SHP77 (cell line): Measurements from ENCODE around the gene TMEM114.
A peak's percentile ranks its signal among the peaks of the same experiment; 100 is the strongest.

Experiments used
- DNase-seq, 2 experiments: peaks; one replicate each; lab custom pipeline; 2025; lab: John Stamatoyannopoulos, UW

Gene TMEM114

DNA sequence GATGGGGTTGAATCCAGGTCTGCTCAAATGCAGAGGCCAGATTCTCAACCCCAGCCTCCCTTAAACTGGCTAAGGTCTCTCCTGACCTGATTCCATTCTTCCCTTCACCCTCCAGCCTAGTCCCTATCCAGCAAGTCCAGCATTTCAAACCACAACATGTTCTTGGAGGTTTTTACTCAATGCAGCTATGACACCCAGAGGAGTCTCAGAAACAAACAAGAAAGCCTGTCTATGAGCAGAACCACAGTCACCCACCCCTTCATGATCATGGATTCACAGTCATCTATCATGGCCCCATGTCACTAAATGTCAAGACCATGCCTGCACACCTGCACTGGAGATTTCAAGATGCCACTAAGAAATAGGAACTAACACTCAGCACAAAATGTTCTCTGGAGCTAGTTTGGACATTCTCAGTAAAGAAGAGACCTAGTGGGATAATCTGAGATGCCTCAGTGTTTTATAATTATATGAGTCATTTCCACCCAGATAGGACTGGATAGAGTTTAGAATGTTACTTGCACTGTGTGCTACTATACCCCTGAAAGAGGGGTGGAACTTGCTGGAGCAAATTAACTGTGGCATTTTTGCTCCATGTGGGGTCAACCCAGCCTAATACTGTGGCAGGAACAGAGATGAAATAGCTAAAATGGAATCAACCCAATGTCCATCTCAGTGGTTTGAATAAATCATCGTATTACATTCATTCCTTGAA lies 21.7 kb upstream of the TMEM114 start:
- no peak for DNase-seq

DNA sequence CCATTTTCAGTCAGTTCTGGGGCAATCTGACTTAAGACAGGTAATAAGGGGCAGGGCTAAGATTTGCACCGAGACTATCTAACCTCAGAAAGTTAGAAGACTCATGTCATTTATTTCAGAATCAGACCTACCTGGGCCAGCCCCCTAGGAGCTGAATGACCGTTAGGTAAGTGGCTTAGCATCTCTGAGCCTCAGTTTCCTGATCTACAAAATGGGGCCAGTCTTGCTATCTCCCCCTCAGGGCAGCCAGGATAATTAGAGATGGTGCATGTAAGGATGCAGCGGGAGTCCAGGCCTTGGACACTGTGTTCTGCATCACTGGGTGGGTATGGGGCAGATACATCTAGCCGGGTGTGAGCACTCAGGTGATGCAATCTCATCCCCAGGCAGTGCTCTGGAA lies 20.8 kb upstream of the TMEM114 start:
- no peak for DNase-seq

DNA sequence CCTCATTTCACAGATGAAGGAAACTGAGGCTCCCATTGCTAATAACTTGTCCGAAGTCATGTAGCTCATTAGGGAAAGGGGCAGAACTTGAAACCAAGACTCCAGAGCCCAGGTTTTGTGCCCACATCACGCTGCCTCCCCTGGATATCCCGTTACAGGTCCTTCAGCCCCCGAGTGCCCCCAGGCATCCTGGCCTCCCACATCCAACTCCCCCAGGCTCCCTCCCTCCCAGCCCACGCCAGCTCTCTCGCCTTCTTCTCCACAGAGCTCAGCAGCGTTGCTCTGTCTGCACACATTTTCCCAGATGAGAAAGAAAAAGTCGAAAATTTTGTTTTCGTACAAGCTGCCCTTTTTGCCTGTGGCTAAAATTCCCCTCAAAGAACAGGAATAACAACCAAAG lies 16.9 kb upstream of the TMEM114 start:
- no peak for DNase-seq

DNA sequence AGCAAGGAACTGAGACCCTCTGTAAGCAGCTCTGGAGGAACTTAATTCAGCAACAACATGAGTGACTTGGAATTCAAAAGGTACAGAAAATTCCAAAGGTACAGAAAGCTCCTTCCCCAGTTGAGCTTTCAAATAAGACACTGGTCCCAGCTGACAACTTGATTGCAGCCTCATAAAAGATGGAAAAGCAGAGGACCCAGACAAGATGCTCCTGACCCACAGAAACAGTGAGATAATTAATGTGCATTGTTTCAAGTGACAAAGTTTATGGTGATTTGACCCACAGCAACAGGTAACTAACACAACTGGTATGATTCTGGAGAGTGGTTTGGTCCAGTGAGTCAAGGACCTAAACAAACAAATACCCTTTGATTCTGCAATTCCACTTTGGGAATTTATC lies 15.2 kb upstream of the TMEM114 start:
- no peak for DNase-seq

DNA sequence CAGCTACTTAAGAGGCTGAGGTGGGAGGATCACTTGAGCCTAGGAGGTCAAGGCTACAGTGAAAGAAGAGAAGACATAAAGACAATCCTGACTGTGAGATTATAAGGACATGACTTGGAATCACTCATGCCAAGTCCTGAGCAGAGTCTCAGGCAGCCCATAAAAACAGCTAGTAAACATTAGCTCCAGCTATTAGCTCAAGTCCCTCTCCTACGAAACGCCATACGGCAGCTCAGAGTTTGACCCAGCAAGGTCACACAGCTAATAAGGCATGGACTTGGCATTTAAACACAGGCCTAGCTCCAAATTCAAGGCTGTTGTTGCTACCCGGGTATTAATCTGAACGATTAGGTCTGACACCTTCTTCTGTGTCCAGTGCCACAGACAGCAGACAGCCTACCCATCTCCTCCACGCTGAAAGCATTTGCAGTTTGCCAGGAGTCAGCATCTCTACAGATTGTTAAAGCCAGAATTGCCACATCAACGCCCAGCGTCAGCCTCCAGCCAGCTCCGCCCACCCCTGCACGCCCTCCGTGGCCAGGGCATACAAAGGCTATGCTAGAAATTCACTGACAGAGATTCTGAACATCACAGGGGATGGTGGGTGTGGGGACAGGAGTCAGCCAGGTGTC lies 9.9 kb upstream of the TMEM114 start:
- no peak for DNase-seq

DNA sequence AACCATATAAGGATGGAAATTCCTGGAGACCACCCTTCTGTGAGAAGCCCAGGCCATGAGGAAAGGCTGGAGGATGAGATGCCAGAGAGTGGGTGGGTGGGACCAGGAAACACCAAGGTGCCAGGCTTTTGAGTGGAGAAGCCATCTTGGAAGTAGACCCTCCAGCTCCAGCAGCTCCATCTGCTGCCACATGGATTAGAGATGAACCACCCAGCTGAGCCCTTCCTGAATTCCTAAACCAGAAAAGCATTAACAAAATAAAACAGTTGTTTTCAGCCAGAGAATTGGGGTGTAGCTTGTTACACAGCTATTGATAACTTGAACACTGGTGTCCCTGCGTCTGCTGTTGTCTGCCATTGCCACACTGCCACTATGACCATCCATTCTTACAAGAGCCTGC lies 6.3 kb upstream of the TMEM114 start:
- no peak for DNase-seq

DNA sequence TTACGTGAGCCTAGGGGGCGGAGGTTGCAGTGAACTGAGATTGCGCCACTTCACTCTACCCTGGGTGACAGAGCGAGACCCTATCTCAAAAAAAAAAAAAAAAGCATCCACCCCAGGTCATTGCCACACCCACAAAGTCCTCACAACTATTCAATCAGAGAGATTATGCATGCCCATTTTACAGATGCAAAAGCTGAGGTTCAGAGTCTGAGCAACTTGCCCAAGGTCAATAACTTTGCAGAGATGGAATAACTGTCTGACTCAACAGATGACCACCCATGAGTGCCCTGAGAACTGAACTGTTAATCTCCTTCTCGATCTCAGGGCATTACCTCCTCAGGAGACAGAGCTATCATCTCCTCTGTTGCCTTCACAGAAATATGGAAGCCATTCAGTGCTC lies 5.5 kb upstream of the TMEM114 start:
- no peak for DNase-seq

DNA sequence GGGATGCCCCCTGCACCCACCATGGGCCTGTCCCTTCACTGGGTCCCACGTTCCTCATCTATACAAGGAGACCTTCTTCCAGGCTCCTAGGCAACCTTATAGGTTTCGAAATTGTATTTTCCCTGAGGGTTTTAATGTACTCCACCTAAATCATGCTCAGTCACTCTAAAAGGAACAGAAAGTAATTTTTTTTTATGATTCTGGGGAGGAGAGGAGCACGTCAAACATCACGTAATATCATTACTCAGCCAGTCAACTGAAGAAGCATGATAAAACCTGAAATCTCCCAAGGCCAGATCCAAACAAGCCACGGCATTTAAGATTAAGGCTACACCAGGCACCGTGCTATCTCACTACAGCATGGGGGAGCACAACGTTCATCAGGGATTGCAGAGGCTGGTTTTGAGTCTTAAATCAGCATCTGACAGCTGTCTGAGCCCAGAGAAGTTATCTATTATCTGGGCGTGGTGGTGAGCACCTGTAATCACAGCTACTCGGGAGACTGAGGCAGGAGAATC lies 3.9 kb upstream of the TMEM114 start:
- no peak for DNase-seq

DNA sequence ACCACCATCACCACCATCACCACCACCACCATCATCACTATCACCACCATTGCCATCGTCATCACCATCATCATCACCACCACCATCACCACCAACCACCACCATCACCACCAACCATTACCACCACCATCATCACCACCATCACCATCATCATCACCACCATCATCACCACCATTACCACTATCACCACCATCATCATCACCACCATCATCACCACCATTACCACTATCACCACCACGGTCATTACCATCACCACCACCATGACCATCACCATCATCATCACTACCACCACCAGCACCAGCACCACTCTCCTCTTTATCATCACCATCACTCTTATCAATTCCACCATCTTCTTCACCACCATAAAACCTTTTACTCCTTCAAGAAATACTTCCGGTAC lies 1.1 kb upstream of the TMEM114 start:
- no peak for DNase-seq

DNA sequence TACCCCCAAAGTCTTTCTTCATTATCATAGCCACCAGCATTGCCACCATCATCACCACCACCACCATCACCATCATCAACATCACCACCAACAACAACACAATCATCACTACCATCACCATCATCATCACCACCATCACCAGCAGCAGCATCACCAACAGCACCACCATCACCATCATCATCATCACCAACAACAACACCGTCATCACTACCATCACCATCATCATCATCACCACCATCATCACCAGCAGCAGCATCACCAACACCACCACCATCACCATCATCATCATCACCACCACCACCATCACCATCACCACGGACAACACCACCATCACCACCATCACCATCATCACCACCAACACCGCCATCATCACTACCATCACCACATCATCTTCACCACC lies 500 bp upstream of the TMEM114 start:
- no peak for DNase-seq

DNA sequence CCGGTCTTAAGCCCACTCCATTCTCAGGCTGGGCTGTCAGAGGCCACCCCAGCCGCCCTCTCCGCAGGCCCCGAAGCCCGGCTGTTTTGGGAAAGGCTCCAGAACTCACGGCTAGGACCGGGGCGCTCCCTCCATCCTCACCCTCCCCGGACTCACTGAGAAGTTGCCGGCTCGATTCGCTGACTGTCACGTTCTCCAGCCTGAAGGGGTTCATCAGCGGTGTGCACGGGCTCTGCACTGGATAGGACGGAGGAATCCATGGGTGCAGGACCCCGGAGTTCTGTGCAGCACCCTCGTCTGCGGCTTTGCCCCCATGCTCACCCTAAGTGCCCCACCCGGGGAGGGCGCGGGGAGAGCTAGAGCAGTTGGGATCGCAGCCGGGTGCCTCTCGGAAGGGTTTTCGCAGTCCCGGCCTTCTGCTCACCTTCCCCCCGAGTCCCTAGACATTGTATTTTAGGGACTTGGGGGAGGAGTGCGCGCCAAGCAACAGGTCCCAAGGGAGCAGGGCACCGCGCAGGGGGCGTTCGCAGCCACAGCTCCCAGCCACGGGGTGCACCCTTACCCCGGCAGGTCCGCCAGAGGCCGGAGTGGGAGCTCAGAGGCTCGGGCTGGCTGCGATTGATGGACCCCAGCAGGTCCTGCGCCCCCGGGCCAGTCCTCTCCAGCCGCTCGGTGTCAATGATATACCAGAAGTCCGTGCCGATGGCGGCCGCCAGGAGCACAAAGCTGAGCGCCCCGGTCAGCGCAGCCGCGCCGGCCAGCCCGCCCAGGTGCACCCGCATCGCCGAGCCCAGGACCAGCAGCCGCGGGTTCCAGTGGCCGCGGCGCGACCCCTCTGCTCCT lies 1.0 kb downstream of the TMEM114 start:
- DNase-seq = no peak

DNA sequence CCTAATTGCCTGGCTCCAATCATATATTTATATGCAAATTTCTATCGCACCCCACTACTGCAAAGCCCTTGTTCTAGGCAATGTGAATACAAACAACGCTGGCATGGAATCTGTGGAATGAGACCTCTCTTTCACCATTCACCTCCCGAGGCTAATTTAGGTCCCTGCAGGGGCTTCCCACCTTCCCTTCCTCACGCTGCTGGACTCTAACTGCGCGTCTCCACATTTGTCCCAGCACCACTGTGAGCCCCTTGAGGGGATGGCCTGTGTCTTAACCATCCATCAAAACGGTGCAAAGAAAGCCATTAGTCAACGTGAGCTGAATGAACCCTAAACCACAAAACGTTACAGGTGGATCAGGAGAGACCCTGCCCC lies 1.6 kb downstream of the TMEM114 start:
- no peak for DNase-seq

DNA sequence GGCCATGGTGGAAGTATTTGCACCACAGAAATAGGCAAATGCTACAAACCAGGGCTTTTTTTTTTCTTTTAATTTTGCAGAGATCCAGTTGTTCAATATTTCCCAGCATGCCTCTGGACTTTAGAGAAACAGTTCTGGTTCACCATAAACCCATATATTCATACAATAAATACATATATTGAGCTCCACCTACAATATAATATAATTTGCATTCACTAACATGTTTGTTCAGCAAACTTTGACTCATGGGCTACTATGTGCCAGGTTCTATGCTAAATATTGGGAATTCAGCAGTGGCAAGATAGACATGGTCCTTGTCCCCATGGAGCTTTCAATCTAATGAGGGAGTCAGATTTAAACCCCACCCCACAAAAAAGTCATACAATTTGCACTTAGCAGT lies 3.2 kb downstream of the TMEM114 start:
- DNase-seq = no peak

DNA sequence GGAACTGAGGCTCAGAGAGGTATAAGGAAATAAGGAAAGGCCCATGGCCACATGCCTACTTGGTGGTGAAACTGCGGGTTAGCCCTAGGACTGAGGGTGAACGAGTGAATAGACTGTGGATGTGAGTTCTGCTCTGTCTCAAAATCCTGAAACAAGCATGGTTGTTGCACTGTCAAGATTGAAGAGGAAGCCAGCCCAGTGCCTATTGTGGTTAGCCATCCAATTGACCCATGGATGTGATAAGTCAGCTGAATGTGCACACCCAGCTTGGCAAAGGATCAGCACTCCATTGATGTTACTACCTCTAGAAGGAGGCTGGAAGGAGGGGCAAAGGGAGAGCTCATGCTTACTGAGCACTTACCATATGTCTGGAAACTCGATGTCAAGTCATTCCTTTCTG lies 4.5 kb downstream of the TMEM114 start:
- DNase-seq = no peak

DNA sequence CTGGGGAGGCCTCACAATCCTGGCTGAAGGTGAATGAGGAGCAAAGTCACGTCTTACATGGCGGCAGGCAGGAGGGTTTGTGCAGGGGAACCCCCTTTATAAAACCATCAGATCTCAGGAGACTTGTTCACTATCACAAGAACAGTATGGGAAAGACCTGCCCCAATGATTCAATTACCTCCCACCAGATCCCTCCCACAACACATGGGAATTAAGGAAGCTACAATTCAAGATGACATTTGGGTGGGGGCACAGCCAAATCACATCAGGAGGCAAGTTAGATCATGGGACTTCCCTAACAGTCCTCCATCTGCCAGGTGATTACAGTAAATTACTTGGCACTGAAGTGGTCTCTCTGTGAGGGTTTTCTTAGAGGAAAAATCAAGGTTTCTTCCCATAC lies 5.3 kb downstream of the TMEM114 start:
- no peak for DNase-seq

DNA sequence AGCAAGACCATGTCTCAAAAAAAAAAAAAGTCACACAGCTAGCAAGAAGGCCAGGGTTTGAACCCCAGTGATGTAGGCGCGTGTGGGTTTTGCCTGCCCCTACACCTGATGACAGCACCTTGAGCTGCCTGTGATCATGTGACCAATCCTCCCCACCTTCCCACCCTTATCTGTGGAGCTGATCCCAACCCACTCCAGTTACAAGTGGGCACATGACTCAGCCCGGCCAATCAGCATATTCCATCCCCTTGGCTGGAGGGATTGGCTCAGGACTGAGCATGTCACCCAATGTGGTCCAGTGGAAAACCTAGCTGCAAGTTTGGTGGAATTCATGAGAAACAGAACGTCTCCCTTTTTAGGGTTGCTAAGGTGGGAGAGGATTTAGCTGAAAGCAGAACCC lies 6.6 kb downstream of the TMEM114 start:
- DNase-seq = peak in 1 of 2 experiments; percentile 22

DNA sequence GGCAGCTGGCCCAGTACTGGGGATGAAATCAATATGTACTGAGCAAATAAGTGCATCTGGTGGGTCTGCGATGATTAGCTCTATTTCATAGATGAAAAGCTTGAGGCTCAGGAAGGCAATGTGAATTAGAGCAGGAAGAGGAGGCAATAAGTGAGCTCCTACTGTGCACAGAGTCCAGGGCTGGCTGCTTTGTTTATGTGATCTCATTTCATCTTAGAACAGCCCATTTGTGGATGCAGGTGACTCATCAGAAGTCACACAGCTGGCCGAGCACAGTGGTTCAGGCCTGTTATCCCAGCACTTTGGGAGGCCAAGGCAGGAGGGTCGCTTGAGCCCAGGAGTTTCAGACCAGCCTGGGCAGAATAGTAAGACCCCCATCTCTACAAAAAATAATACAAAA lies 7.1 kb downstream of the TMEM114 start:
- DNase-seq = peak; percentile 51 to 59

DNA sequence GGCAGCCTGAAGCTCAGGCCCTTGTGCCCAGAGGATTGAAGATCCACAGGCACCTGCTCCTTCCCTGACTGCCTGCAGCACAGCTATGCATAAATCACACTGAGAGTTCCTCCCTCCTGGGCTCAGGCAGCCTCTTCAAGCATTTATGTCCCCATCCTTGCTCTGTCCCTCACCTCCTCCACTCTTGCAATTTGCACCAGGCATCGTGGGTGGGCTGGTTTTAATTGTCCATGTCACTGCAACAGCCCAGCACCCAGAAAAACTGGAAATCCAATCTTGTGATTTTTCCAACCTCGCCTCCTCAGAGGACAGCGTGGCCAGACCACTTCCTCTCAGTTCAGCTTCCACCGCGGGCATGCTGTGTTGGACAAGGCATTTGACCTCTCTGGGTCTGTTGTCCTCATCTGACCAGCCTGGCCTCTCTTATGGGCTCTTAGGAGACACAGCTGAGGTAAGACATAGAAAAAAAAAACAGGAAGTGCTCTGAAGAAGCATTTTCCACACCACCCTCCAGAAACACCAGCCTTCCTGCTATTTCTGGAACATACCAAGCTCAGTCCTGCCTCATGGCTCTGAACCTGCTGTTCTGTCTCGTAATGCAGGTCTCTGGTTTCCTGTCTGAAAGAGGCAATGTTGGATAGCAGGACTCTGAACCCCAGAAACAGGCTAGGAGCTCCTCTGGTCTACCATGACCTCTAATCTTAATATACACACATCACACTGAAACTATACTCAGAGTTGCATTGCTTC lies 8.3 kb downstream of the TMEM114 start:
- DNase-seq = no peak

DNA sequence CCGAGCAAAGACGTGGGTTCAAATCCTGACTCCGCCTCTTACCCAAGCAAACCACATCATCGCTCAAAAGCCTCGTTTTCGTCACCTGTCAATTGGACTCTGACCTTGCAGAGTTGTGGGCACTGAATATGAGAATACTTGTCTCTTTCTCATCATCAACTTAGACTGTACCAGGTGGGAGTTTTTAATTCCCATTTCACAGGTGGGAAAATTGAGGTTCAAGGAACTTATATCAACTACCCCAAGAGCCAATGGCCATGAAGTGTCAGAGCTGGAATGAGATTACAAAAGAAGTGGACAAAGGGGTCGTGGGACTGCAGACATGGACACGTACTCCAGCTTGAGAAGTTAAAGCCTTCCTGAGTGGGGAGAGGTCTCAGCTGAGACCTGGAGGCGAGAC lies 10.8 kb downstream of the TMEM114 start:
- DNase-seq = no peak

DNA sequence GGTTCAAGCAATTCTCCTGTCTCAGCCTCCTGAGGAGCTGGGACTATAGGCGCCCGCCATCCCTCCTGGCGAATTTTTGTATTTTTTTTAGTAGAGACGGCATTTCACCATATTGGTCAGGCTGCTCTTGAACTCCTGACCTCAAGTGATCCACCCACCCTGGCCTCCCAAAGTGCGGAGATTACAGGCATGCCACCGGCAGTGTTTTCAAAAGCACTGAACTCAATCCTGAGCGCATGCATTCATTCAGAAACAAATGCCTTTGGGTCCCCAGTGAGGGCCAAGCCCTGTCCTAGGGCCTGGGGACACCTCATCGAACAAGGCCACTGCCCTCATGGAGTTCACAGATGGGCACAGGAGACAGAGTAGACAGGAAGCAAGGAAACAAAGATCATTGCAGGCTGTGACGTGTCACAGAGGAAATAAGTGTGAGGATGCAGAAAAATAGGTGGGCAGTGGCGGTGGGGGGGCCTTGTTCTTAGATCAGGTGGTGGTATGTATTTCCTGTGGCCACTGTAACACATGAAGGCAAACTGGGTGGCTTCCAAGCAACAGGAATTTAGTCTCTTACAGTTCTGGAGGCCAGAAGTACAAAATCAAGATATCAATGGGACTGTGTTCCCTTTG lies 12.5 kb downstream of the TMEM114 start:
- DNase-seq = no peak

DNA sequence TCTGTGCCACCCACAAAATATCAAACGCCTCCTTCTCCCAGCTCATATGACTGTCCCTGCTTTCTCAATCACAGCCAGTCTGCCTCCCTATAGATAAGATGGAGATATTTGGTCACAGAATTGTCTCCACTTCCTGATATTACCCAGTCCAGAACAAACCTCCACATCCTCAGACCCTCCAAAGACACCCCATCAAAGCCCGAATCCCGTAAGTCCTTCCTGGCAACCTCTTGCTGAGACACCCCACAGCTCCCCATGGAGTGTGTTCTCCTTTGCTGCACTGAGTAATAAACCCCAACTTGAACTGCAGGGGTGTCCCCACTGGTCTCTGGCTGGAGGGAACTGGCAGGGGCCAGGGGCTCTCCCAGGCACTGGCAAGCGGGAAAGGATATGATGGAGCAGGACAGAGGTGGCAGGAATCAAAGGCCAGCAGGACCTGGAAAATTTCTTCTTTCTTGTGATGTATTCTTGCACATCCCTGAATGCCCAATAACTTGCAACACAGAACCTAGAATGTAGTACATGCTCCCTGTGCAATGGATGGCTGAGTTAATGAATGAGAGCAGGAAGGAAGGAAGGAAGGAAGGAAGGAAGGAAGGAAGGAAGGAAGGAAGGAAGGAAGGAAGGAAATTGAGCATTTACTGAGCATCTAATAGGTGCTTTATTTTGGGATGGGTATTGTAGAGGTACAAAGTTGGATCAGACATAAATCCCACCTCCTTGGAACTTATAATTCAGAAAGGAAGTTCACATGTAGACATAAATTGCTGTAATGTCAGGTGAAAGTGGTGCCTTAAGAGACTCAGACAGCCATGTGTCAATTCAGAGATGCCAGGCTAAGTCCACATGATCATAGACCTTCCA lies 13.9 kb downstream of the TMEM114 start:
- DNase-seq = no peak
